DMS 273 treated with DMSO at 0.1 percent for 48 hours (cell line): ENCODE data around the gene EML6.

Experiments
- DNase-seq: peaks from one replicate; lab custom pipeline; 2025; lab: John Stamatoyannopoulos, UW

Gene EML6

DNA sequence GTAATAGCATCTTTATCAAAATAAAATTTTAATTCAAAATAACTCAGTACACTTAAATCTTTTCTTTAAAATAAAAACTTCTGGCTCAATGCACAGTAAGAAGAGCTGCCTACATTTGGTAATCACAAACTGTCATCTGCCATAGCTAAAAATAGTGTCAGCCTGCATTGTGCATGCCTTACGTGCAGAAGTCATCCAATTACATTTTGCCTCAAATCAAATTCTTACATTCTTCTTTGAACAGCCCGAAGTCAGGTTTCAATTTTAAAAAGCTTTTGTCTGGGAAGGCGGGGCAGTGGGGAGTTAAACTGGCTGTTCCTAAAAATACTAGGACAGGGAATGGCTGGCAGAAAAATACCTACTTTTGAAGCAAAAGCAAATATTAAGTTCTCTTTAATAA, 275.7 kb downstream of the EML6 start:
- peak; percentile 39 for DNase-seq

DNA sequence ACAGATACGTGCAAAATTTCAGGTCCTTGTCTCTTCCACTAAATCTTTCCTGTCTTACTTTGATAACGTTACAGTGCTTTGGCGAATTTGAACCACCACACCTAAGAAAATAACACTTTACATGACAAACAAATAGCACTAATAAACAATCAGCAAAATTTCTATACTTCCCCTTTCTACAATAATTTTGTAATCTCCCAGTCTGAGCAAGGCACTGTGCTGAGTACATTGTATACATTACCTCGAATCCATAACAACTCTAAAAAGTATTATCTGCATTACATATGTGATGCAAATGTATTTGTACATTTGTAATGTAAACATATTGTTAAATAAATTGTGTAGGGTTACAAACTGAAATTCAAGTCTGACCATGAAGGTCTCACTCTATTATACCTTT, 276.9 kb downstream of the EML6 start:
- DNase-seq = no peak

DNA sequence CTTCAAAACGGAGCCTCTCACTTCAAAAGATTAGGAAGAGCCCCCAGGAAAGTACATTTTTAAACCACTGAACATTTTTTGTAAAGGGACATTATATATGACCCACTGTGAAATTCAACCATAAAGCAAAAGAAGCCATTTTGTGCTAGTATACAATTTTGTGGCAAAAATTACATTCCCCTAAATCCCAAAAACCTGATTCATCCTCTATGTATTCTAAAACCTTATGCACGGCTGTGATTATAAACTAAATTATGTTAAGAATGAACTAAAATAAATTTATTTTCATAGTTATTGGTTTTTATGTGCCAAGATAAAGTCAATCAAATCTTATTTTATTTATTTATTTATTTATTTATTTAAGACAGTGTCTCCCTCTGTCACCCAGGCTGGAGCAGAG, 278.3 kb downstream of the EML6 start:
- DNase-seq = no peak

DNA sequence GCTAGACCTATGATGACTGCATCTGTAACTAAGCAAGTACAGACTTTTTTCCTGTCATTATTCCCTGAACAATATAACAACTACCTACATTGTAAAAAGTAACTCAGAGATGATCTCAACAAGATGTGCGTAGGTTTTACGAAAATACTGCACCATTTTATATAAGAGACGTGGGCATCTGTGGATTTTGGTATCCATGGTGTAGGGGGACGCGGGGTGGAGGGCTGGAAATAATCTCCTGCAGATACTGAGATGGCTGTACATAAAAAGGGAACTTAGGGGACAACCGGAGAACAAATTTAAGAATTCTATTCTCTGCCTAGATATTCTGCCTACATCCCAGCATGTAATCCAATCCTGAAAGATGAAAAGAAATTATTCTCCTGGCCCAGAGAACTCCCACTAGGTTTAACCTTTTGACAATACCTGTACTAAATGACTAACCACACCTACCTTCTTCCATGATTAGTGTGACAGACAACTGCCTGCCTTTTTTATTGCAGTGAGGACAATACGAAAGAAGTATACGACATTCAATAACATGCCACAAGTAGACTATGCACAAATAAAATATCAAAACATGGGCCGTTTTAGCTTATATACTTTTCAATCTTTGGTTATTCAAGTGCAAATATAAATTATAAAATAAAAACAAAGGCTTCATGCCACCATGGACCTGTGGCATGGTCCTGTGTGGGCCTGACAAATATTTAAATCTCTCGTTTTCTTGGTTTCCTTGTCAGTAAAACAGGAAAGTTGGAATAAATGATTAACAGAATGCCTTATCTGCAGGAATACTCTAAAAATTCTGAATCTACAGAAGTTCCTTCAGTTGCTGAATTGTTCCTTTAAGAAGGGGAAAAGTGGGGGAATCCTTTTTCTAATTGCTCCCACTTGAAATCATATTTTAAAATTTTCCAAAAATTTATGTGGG, 280.5 kb downstream of the EML6 start:
- DNase-seq = no peak

DNA sequence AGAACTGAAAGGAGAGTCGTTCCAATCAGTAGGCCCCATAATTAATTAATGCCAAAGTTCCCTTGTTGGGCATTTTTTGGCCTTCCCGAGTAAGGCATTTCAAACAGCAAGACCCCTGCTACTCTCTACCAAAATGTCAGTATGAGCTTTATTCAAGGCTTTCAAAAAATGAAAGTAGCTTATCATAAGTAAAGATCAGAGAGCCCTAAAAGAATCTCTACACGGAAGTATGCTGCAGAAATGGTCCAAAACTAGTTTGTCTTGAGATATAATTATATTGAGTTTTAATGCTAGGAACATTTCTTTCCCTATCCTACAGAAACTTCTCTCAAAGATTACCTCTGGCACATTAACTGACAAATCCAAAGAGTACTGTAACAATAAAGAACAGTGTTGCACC, 282.8 kb downstream of the EML6 start:
- no peak for DNase-seq

DNA sequence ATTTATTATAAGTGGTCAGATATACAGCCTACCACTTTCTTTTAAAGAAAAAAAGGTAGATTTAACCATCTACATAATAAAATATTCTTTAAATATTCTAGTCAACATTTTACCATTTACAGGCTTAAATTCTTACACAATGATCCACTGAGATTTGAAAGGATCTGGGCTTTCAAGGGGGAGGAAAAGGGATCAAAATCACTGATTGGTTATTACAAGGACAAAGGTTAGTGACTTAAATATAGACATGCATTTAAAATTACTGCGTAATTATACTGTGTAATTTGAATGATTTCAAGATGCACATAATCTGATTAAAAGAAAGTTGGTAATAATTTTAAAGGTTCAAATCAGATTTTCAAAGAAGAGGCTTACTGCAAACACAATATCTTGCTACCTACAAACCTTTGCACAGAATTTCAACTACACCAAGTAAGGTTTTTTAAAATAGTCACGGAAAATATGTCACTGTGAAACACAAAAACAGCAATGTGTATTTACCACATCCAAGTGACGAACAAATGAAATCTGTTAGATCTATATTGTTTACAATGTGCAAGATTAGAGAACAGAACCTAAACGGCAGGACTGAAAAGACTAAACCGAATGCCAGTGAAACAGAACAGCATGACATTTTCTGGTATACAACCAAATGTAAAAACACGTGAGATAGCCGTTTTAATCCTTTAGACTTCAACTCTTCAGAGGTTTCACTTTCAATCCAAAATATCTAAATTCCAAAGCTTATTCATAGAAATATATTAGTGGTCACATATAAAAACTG, 286.0 kb downstream of the EML6 start:
- no peak for DNase-seq

DNA sequence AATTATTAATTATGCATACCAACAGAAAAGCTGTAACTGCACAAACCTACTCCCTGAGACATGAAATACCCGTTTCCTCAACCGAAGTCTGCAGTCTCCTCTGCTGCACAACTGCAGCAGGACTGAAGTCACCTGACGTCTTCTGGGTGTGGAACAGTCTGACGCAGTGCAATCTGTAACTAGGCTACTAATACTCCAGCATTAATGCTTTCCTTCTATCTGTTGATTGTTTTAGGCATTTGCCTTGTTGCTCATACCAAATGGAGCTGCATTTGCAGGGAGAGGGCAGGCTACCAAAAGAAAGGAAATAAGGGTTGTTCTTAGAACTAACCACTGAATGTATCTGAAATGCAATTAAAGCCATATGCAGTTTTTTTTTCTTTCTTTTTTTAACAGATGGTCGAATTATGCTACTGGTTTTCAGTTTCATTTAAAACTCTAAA, 286.7 kb downstream of the EML6 start:
- peak; percentile 72 for DNase-seq

DNA sequence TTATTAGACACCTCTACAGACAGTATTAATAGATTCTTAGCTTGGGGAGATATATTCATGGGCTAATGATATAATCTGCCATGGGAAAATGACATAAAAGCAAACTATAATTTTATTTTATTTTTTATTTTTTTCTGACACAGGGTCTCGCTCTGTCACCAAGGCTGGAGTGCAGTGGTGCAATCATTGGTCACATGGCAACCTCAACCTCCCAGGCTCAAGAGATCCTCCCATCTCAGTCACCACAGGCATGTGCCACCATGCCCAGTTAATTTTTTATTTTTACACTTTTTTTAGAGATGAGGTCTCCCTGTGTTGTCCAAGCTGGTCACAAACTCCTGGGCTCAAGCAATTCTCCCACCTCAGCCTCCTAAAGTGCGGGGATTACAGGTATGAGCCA, 287.5 kb downstream of the EML6 start:
- DNase-seq = no peak

DNA sequence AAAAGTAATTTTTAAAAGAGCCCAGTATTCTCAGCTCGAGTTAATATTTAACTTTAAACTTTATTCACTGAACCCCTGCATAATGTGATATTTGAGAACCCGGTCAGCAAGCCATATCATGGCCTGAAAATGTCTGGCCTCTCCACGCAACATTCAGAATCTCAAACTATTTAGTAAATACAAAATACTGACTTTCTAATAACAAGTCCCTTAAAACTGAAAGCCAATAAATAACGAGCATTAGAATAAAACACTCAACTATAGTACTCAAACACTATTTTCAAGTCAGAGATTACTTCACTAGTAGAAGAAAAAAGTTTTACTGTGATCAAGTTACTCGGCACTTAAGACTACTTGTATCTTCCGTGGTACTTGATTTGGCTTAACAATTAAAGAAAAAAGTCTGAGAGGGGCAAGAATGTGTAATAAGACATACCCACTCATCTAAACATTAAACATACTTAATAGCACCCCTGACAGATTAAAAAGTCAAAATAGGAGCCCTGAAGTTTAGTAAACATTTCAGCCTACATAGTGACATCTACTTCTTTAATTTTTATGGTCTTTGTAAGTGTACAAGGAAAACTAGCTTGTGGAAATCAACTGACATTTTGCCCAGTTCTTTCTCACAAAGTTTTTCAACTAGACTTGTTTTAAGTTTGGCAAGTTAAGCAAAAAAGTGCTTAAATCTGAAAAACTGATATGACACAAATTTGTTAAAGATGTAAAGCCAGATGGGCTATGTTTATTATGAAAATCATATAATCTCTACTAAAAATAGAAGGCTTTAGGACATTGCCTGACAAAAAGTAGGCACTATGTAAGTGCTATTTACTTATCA, 288.6 kb downstream of the EML6 start:
- peak; percentile 59 for DNase-seq

DNA sequence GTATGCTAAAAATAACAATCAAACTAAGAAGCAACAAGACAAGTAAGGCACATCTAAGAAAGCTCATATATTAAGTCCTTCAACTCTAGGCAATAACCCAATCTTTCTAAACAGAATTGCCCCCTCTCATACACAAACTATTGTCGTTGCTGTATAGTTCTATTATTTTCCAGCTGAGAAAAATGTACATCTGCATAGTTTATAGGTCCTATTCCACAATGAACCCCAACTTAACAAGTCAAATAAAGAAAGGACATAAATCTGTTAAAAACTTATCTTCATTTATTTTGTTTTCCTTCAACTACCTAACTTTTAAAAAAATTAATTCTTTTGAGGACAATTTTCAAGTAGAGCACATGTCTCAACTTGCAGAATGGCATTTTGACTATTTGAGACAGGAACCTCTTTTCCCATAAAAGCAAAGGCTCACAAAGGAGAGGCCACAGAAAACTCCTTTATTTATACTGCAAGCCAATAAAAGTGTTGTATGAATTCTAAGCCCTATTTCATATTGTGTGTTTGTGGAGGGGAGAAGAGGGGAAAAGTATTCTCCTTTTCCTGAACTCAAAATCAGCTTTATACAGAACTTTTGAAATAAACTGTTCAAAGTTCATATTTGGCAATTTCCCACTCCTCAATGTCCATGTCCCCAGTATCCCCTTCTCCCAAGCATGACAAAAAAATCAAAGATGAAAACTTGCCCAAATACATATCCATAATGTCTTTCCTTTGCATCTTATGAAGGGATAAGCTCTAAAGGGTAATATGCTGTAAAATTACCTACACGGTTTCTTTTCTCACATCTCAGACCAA, 289.4 kb downstream of the EML6 start:
- DNase-seq = no peak

DNA sequence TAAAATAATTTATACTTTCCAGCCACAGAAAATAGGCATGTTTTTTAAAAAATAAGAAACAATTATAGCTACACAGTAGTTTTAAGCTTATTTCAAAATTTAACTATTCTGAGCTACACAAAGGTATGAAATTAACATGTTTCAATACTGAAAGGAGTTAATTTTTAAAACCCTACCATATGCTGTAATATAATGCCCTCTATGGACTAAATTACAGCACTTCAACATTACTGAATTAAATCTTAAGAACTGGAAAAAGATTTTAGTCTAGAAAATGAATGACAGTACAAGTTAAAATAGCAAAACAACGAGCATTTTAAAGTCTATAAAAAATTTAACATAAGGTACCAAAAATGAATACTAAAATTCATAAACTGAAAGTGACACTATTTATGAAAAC, 290.5 kb downstream of the EML6 start:
- no peak for DNase-seq

DNA sequence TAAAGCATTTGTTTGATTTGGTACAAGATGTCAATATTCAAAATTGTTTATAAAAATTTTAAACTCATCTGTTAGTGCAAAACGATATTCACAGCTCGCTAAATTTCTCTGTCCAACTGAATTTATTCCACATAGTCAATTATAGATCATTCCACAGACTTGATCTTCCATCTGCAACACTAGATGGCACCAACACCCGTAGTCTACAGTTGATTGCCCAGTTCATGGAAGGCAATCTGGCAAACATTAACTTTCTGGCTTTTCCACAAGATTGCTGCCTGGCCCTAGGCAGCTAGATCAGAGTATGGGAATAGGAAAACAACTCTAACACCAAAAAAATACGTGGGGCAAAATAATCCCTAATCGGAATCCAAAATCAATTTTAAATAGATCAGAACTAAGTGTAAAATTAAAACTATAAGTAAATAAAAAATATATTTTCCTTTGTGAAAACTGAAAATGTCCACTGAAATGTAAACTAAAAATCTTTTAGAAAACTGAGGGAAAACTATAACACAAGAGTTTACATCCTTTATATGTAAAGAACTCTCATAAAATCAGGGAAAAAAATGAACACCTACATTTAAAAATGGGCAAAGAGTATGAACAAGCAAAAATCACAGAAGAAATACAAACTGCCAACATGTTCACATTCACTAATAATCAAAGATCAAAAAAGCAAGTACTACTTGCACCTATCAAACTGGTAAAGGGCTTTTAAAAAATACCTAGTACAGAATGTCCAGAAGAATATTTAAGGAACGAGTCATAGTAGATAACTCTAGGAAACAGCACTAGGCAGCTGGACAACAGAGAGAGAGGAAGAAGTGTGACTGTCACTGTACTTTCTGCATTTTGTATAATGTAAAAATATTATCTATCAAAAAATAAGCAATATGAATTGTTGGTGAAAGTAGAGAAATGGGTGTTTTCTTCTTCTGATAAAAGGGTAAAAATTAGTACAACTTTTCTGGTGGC, 291.8 kb downstream of the EML6 start:
- peak; percentile 83 for DNase-seq

DNA sequence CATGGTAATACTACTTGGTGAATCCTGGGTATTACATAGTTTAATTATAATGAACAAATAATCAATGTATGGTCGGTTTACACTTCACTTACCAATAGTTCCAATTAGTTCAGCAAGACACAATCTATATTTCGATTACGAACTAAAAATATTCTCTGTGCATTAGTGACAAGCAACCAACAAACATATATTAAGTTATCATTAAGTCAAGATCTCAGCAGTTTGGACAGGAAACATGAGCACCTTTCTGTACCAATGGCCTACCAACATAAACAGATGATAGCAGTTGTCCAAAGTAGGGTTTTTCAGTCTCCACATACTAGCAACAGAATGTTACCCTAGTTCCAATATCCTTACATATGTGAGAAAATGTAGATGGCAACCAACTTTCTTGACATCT, 294.0 kb downstream of the EML6 start:
- no peak for DNase-seq

DNA sequence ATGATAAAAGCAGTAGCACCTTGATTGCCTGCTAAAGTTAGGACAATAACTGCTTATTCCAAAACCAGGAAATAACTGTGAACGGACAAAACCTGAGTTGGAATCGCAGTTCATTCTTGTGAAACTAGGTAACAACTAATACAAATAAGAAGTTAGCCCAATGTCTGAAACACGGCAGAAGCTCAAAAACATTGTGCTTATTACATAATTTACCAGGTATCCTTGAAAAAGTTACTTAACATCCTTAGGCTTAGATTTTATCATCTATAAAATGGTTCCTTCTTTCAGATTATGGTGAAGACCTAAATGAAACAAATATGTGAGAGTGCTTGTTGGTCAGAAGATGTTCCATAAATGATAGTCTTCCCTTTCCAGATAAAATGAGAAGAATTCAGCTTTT, 294.4 kb downstream of the EML6 start:
- DNase-seq = no peak

DNA sequence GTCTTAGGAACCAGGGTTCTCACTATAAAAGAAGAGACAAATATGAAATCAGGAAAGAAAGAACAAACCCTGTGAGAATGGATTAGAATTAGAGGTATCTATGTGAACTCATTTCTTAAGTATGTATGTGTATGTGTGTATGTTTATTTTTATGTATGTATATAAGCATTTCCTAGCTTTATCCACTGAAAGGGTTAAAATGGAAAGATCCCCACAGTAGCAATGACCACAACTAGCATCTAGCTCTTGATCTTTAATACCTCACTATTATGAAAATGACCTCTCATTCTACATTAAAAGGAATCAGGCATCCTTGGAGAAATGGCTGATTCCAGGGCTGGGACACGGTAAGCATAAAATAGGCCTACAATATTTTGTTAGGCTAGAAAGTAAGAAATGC, 295.2 kb downstream of the EML6 start:
- DNase-seq = no peak

DNA sequence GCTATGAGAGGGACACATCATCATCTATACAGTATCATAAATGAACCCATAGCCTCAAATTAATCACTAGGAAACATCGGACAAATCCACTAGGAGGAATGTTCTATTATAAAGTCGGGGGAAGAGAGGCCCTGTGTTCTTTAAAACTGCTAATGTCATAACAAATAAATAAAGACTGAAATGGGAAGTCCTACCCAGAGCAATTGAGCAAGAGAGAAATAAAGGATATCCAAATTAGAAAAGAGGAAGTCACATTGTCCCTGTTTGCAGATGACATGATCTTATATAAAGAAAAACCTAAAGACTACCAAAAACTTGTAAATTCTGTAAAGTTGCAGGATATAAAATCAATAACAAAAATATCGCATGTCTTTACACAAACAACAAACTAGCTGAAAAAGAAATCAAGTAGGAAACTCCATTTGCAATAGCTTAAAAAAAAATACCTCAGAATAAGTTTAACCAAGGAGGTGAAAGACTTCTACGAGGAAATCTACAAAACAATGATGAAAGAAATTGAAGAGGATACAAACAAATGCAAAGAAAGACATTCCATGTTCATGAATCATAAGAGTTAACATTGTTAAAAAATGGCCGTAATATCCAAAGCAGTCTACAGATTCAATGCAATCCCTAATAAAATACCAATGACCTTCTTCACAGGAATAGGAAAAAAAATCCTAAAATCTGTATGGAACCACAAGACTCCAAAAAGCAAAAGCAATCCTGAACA, 296.2 kb downstream of the EML6 start:
- no peak for DNase-seq
